Mononuclear cell (primary cell): Measurements from ENCODE around the gene EFNA5. TPM values are rescaled to one million over a fixed set of nuclear protein-coding genes. Genes with fewer than 3 reads are reported as not detected.
"Not testable (repeated sequence)": the region's sequence is repeated elsewhere in the genome, so short reads cannot be mapped to it uniquely, and the experiment has no call there.

Experiments used
- H3K27me3 ChIP-seq: 2 replicates; pipeline ENCODE4 v1.6.0; 2011; ENCODE audit warnings: low read length, control low read depth; ENCODE audit not compliant: insufficient read depth
- H3K4me1 ChIP-seq: 2 replicates; pipeline ENCODE4 v1.5.1; 2011; ENCODE audit warnings: mild to moderate bottlenecking, low read length, control low read depth; ENCODE audit not compliant: insufficient read depth
- H3K4me3 ChIP-seq: 2 replicates; pipeline ENCODE4 v1.5.1; 2011; ENCODE audit warnings: mild to moderate bottlenecking, low read length, moderate library complexity
- H3K9me3 ChIP-seq: 2 replicates; pipeline ENCODE4 v1.5.1; 2011; ENCODE audit warnings: low read depth, mild to moderate bottlenecking, control low read depth, low read length
- total RNA-seq: library from RNA; depleted of rRNA; stranded (reverse); fragments of >200 nt; gene quantifications from one replicate; pipeline ENCODE4 v1.2.3, GENCODE V29; 2012

EFNA5 gene
- total RNA-seq, 1 donor: 0.84 TPM

DNA sequence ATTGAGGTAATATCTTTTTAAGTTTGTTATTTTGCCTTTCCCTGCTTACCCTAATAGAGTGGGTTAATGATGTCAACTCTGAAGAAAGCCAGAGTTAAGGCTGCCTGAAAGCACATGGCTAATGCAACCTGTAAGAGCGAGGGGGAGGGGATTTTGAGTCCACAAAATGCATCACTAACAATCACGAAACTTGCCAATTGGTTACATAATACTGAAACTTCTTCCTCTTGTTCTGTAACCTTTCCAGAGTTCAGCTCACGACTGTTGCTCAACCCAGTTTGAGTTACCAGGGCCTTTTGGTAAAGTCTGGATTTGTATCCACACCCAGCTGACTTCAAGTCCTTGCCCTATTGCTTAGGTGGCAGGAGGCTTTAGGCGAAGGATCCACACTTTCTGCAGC is 308.8 kb downstream of the EFNA5 start:
- Histone ChIP-seq H3K9me3 (no peaks in the 10 kb centered on the region), H3K4me1 (peaks cover 54% of the 10 kb centered on the region)

DNA sequence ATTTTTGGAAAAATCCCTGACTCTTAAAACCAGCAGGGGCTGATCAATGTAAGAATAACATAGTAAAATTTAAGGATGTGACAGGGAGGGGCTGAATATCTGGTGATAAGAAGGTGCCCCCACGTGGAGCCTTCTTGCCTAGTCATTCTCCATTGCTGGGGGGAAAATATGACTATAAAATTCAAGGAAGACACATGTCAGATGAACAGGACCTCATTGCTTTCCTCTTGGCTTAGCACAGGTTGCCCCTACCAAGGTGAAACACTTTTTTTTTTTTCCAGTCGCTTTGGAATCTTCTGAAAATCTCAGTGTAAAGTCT is 310.9 kb downstream of the EFNA5 start:
- H3K9me3 ChIP-seq: no peaks in the 10 kb centered on the region
- peaks cover 41% of the 10 kb centered on the region for H3K4me1 ChIP-seq
- no peak overlapping the region for H3K4me3 ChIP-seq
- H3K27me3 ChIP-seq: no peaks in the 10 kb centered on the region

More for the DNA sequence above, 308.8 kb downstream of the EFNA5 start:
- H3K27me3 ChIP-seq: no peaks in the 10 kb centered on the region
- no peak overlapping the region for H3K4me3 ChIP-seq

DNA sequence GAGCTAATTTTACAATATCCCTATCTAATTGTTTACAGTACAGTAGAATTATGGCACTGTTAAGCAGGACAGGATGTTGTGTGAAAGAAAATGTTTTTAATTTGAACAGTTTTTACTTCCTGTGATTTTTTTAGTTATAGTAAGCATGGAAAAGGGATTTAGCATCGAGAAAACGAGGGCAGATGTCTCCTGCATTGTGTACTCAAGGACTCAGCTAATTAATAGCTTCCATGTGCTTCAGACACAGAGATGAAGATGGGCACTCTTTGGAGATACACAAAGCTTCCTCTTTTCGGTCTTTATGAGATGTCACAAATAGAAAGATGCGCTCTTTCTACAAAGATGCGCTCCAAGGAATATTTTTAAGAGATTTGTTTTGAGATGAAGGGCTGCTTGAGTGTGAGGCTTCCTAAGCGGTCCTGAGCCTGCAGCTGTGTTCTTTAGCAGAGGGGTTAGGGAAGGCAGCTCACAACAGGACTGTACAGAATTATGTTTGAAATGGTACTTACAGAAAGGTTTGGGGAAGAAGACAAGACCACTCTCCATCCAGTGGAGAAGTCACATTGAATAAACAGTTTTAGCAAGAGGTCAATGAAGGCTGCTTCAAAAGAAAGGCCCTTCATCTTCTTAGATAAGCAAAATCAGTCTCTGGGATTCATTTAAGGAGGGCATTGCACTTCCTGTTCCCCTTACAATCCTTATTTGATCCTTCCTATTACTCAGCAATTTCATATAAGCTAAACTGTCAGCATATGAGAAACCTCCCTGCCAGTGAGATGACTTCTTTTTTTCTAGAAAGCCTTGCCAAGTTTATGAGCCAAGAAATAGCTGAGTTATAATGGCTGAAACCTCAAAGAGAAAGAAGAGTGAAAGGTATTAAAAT is 311.5 kb downstream of the EFNA5 start:
- H3K9me3 ChIP-seq: no peaks in the 10 kb centered on the region
- H3K4me1 ChIP-seq: peaks cover 35% of the 10 kb centered on the region
- no peaks in the 10 kb centered on the region for H3K27me3 ChIP-seq
- no peak overlapping the region for H3K4me3 ChIP-seq

DNA sequence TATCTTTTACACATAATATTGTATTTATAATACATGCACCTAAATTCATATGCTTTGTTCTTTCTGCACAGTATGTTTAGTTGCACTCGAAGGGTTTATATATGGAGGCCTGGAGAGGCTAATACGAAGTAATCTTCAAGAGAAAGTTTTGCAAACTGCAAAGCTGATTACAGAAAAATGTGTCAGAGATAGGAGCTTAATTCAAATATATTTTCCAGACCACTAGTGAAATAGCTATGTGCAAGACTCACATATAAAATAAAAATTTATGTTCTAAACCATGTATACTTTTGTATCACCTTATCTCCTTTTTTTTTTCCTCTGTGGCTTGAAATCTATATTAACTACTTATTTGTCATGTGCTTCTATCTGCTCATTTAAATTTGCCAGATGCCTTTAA is 313.8 kb downstream of the EFNA5 start:
- Histone ChIP-seq H3K9me3 (no peaks in the 10 kb centered on the region), H3K4me3 (no peak overlapping the region), H3K4me1 (peaks cover 14% of the 10 kb centered on the region), H3K27me3 (no peaks in the 10 kb centered on the region)

DNA sequence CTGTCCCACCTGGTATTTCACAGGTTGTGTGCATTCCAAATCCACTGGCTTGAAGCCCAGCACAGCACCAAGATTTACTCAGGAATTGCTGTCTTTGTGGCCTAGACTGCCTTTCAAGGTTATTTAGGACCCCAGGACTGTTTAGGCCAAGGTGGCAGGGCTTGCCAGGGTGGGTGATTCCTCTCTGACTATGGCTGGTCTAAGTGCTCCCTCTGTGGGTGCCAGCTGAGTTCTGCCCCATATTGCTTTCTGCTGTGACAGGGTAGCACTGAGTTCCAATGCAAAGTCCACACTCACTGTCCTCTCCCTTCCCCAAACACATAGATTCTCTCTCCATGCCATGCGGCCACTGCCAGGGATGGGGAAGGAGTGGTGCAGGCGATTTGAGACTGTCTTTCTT is 318.2 kb downstream of the EFNA5 start:
- no peaks in the 10 kb centered on the region for H3K9me3 ChIP-seq
- no peaks in the 10 kb centered on the region for H3K4me1 ChIP-seq
- H3K4me3 ChIP-seq: no peak overlapping the region
- H3K27me3 ChIP-seq: no peaks in the 10 kb centered on the region

DNA sequence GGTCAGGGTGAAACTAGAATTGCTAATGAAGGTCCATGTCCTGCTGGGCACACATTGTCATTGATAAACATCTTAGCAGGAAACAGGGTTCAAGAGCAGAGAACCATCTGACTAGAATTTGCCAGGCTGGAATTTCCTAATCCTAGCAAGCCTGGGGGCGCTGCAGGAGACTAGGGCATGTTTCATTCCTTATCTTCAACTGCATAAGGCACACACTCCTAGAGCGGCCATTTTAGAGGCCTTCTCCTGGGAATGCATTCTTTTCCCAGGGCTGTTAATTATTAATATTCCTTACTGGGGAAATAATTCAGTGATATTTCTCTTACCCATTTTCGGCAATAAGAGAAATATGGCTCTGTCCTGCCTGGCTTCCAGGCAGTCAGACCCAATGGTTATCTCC is 324.2 kb downstream of the EFNA5 start:
- H3K27me3 ChIP-seq, H3K4me3 ChIP-seq, H3K9me3 ChIP-seq, H3K4me1 ChIP-seq: not testable (repeated sequence)

DNA sequence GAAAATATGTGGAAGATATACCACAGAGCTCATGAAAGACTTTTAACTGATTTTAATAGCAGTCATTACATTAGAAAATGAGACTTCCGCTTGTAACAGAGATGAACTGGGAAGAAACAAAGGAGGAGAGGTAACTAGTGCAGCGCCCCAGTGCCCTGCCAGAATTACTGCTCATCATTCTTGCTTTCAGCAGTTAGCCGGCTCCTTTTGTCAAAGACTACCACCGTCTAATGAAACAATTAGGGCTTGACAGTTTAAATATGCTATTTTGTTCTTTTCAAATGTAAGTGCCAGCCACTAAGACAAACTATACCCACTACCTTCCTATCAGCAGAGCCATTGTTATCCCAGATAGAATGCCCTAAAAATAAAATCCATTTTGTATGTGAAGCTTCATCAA is 328.4 kb downstream of the EFNA5 start:
- H3K4me1 ChIP-seq: no peaks in the 10 kb centered on the region
- peaks cover 8% of the 10 kb centered on the region for H3K9me3 ChIP-seq
- no peaks in the 10 kb centered on the region for H3K27me3 ChIP-seq
- no peak overlapping the region for H3K4me3 ChIP-seq

DNA sequence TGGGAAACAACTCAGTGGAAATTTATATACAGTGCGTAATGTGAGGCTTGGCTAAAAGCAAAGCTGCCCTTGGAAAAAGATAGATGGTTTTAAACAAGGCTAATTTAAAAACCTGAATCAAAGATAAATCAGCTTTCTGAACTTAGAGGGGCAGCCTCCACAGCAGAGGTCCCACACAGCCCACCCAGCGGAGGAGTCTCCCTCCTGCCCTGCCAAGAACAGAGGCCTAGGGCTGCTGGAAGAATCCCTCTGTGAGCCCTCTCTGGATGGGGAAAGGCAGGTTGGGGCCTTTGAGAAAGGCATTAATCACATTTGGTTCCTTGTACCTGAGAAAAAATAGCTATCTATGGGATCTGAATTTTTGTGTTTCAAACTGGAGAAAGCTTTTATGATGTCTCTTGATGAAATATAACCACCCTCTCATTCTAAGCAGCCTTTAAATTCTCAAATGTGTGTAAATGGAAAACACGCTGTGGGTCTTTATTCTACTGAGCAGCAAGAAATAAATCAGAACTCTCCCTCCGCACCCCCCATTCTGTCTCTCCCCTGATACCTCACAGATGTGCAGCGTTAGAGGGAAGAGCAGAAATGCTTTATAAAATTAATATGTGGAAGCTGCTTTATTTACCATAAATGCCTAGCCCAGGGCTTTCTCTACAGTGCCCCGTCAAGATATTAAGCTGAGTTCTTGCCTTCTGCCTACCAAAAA is 329.2 kb downstream of the EFNA5 start:
- H3K9me3 ChIP-seq: peaks cover 8% of the 10 kb centered on the region
- H3K4me3 ChIP-seq: no peak overlapping the region

DNA sequence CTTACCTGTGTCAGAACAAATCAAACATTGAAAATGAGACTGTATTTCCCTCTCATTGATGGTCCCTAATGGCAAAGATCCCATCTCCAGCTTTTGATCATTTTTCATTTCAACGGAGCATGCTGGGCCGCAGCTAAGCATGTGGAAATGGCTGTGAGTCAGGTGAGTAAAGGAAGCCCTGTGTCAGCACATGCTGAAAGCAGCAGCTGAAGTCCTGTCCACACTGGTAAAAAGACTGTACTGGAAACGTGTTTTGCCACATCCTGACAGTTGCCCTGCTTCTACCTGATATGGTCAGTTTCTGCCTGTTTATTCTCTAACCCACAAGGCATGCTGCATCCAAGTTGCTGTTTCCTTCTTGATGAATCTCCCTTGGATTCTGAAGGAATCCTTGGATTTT is 330.1 kb downstream of the EFNA5 start:
- Histone ChIP-seq H3K4me1 (no peaks in the 10 kb centered on the region), H3K27me3 (no peaks in the 10 kb centered on the region), H3K9me3 (peaks cover 8% of the 10 kb centered on the region), H3K4me3 (no peak overlapping the region)

More for the DNA sequence above, 329.2 kb downstream of the EFNA5 start:
- H3K4me1 ChIP-seq: no peaks in the 10 kb centered on the region
- H3K27me3 ChIP-seq: no peaks in the 10 kb centered on the region

DNA sequence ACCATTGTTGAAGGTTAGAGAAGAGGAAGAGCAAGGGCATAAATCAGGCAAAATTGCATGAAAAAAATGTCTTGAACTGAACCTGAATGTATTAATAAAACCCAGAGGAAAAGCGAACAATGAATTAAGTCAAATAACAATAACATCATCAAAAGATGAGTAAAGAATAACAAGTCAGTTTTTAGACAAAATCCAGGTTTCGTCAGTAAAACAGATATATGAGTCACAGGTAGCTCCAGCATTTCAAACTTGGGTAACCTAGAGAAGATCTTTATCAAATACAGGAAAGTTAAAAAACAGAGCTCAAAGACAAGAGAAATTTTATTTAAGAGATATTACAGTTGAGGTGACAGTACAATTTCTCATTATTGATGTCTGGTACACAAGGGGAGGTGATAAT is 332.4 kb downstream of the EFNA5 start:
- H3K27me3 ChIP-seq: no peaks in the 10 kb centered on the region
- no peak overlapping the region for H3K4me3 ChIP-seq
- H3K4me1 ChIP-seq: no peaks in the 10 kb centered on the region
- no peaks in the 10 kb centered on the region for H3K9me3 ChIP-seq

DNA sequence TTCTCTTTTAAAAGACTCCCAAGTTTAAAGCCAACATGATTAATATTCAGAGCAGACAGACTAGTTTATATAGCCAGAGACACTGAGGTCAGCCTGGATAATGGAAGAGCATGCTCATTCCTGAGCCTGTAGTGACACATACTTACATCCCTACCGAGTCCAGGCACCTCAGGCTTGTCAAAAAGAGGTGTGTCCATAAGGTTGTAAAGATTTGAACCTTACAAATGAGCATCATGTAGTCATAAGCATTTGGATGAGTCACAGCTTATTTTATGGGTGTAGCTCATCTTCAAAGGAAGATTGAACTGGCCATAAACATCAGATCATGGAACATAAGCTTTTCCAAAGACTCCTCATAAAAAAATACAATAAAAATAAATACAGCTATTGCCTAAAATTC is 333.5 kb downstream of the EFNA5 start:
- no peaks in the 10 kb centered on the region for H3K4me1 ChIP-seq
- H3K27me3 ChIP-seq: no peaks in the 10 kb centered on the region
- H3K4me3 ChIP-seq: no peak overlapping the region
- H3K9me3 ChIP-seq: no peaks in the 10 kb centered on the region

DNA sequence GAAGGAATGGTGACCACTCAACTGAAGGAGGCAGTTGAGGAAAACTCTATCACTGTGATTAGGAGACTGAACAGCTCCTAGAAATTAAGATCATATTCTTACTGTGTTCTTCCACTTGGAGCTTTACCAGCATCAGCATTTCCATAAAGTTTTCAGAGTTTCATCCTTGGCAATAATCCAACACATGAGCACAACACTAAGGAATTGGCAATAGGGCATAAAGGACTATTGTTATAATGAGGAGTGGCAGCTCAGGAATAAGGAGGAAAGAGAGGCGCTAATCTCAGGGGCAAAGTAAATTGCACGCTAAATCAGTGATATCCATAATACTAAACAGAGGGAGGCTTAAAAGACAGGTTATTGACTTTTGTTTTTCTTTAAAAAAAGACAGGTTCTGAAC is 338.9 kb downstream of the EFNA5 start:
- H3K4me1 ChIP-seq: no peaks in the 10 kb centered on the region
- no peaks in the 10 kb centered on the region for H3K9me3 ChIP-seq
- no peak overlapping the region for H3K4me3 ChIP-seq
- no peaks in the 10 kb centered on the region for H3K27me3 ChIP-seq

DNA sequence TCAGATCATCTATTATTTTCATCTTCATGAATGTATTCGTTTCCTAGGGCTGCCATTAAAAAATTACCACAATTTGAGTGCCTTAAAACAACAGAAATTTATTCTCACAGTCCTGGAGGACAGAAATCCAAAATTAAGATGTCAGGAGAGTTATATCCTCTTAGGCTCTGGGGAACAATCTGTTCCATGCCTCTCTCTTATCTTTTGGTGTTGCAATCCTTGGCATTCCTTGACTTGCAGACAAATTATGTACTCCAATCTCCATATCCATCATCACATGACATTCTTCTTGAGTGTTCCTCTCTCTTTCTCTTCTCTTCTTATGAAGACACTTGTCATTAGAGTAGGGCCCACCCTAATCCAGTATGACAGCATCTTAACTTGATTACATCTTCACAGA is 339.4 kb downstream of the EFNA5 start:
- no peaks in the 10 kb centered on the region for H3K4me1 ChIP-seq
- no peaks in the 10 kb centered on the region for H3K27me3 ChIP-seq
- no peak overlapping the region for H3K4me3 ChIP-seq
- no peaks in the 10 kb centered on the region for H3K9me3 ChIP-seq

DNA sequence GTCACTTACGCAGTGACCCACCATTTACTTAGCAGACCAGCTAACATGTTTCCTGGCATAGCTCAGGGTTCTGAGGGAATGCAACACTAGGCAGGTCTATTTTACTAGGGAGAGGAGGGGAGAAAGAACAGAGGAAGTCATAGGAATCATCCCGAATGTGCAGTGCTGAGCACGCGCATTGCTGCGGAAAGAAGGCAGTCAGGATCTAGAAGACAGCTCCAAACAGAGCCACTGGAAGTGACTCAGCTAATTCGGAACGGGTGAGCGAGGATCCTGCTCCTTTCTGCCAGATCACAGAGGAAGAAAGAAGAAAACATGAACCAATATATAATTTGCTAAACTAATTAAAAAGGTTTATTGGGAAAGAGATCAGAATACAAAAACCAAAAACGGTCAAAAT is 339.8 kb downstream of the EFNA5 start:
- Histone ChIP-seq H3K4me1 (no peaks in the 10 kb centered on the region), H3K4me3 (no peak overlapping the region), H3K27me3 (no peaks in the 10 kb centered on the region), H3K9me3 (no peaks in the 10 kb centered on the region)

DNA sequence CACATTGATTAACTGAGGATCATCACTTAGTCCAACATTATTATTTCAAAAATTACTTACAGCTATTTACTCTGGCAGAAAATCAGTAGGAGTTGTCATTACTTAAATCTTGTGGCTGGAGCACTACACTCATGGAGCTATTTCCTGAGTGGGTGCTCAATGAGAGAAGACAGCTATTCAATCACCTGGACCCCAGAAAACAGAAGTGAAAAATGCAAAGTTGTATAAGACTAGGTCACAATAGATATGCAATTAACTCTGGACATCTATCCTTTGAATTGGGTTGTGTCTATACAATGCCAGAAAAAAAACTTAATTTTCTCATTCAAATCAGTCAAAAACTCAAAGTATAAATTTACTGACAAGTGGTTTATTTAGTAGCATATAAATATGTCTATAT is 340.9 kb downstream of the EFNA5 start:
- no peak overlapping the region for H3K4me3 ChIP-seq
- no peaks in the 10 kb centered on the region for H3K9me3 ChIP-seq
- no peaks in the 10 kb centered on the region for H3K27me3 ChIP-seq
- H3K4me1 ChIP-seq: no peaks in the 10 kb centered on the region
